Measurements from ENCODE around the gene MECP2.

DNA sequence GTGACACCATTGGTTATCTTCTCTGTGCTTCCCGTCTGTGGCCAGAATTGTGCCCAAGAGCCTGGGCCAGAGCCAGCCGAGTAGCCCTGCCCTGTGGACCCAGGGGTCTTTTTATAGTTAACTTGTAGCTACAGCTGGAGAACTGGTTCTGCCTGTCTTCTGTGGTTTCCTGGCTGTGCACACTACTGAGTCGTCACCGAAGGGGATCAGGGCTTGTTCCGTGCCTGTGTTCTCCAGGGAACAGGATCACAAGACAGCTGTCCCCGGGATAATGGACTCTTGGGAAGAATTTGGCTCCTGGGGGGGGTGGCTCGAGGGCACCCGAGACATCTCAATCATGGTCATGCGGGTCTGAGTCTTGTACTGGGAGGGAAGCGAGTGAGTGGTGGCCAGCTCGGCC lies 24.4 kb upstream of the MECP2 start:
- TF ChIP-seq, protein P1, sequence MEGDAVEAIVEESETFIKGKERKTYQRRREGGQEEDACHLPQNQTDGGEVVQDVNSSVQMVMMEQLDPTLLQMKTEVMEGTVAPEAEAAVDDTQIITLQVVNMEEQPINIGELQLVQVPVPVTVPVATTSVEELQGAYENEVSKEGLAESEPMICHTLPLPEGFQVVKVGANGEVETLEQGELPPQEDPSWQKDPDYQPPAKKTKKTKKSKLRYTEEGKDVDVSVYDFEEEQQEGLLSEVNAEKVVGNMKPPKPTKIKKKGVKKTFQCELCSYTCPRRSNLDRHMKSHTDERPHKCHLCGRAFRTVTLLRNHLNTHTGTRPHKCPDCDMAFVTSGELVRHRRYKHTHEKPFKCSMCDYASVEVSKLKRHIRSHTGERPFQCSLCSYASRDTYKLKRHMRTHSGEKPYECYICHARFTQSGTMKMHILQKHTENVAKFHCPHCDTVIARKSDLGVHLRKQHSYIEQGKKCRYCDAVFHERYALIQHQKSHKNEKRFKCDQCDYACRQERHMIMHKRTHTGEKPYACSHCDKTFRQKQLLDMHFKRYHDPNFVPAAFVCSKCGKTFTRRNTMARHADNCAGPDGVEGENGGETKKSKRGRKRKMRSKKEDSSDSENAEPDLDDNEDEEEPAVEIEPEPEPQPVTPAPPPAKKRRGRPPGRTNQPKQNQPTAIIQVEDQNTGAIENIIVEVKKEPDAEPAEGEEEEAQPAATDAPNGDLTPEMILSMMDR (IDR thresholded peaks at IDR 0.05; ENCODE audit: poor library complexity) = no peak
- no peak for TF ChIP-seq EZH2 (IDR thresholded peaks at IDR 0.05; ENCODE audit: borderline replicate concordance)

Data from hepatocyte (in vitro differentiated cells).